Lower leg skin (tissue), 3 donors: ENCODE data around the gene PTPRN2.

Experiments used
- POLR2A ChIP-seq, 2 donors: fragments of 450-650 bp; IDR thresholded peaks; one replicate each; pipeline ENCODE4 v1.6.1; 2016 to 2017; ENCODE audit warnings: antibody characterized with exemption in 2 of 2, mild to moderate bottlenecking in 1 of 2, moderate library complexity in 1 of 2
- TF ChIP-seq, protein P1 (sequence below), 3 donors: fragments of 450-650 bp; IDR thresholded peaks; one replicate each; pipeline ENCODE4 v1.5.1; 2016; ENCODE audit warnings: antibody characterized with exemption in 3 of 3, mild to moderate bottlenecking in 3 of 3, moderate library complexity in 2 of 3

DNA sequence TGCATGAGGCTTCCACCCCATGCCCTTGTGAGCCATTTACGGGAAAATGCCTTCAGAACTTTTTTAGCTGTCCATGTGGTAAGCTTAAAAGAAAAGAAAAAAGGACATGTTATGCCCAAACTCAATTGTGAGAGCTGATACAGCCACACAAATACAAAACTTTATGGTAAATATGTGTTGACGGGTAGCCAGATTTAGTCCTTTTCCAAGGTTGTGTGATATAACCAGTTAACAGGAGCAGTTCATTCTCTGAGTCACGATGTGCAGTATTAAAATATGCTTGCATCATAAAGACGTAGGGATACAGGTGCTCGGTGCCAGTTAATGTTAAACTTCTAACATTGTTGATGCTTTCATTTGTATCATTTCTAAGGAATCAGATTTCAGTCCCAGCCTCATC, 900.5 kb downstream of the PTPRN2 start:
- TF ChIP-seq, protein P1, sequence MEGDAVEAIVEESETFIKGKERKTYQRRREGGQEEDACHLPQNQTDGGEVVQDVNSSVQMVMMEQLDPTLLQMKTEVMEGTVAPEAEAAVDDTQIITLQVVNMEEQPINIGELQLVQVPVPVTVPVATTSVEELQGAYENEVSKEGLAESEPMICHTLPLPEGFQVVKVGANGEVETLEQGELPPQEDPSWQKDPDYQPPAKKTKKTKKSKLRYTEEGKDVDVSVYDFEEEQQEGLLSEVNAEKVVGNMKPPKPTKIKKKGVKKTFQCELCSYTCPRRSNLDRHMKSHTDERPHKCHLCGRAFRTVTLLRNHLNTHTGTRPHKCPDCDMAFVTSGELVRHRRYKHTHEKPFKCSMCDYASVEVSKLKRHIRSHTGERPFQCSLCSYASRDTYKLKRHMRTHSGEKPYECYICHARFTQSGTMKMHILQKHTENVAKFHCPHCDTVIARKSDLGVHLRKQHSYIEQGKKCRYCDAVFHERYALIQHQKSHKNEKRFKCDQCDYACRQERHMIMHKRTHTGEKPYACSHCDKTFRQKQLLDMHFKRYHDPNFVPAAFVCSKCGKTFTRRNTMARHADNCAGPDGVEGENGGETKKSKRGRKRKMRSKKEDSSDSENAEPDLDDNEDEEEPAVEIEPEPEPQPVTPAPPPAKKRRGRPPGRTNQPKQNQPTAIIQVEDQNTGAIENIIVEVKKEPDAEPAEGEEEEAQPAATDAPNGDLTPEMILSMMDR (IDR thresholded peaks at IDR 0.05), result no peak
- TF ChIP-seq POLR2A (IDR thresholded peaks at IDR 0.05), result no peak
